Effector memory CD4-positive, alpha-beta T cell (primary cell): ENCODE measurements around the gene ALG12.
"Not testable (repeated sequence)": the region's sequence is repeated elsewhere in the genome, so short reads cannot be mapped to it uniquely, and the experiment has no call there.

ENCODE experiments used
- DNase-seq, 3 donors: peaks; one replicate each; pipeline ENCODE4 v3.0.0-alpha.2; 2020
- H3K27ac ChIP-seq: 2 replicates; pipeline ENCODE4 v1.7.0; 2013; ENCODE audit warnings: mild to moderate bottlenecking, low read length, moderate library complexity; ENCODE audit not compliant: insufficient read depth, poor library complexity, severe bottlenecking
- H3K27me3 ChIP-seq: replicated peaks from 2 replicates; pipeline ENCODE4 v1.7.0; 2013; ENCODE audit warnings: mild to moderate bottlenecking, low read length; ENCODE audit not compliant: insufficient read depth, control insufficient read depth, poor library complexity, severe bottlenecking
- H3K36me3 ChIP-seq: 2 replicates; pipeline ENCODE4 v1.7.0; 2013; ENCODE audit warnings: mild to moderate bottlenecking, low read length, moderate library complexity; ENCODE audit not compliant: control insufficient read depth, insufficient read depth
- H3K4me1 ChIP-seq: 2 replicates; pipeline ENCODE4 v1.7.0; 2013; ENCODE audit warnings: low read length, mild to moderate bottlenecking; ENCODE audit not compliant: control insufficient read depth, insufficient read depth, poor library complexity, severe bottlenecking
- H3K4me3 ChIP-seq: 2 replicates; pipeline ENCODE4 v1.7.0; 2013; ENCODE audit warnings: low read length, low read depth, mild to moderate bottlenecking; ENCODE audit not compliant: insufficient read depth, poor library complexity, severe bottlenecking
- H3K9me3 ChIP-seq: 2 replicates; pipeline ENCODE4 v1.7.0; 2013; ENCODE audit warnings: mild to moderate bottlenecking, low read length, moderate library complexity; ENCODE audit not compliant: control insufficient read depth

The ALG12 gene

GRCh38 chr22:49946612-49947295 lies 28.5 kb upstream of the ALG12 start:
- Histone ChIP-seq H3K36me3 (no peaks in the 10 kb centered on the region), H3K27ac (peak overlapping the region; percentile 71), H3K9me3 (no peaks in the 10 kb centered on the region), H3K4me1 (peaks cover 7% of the 10 kb centered on the region), H3K27me3 (no peaks in the 10 kb centered on the region), H3K4me3 (no peak overlapping the region)
- DNase-seq: no peak

DNA sequence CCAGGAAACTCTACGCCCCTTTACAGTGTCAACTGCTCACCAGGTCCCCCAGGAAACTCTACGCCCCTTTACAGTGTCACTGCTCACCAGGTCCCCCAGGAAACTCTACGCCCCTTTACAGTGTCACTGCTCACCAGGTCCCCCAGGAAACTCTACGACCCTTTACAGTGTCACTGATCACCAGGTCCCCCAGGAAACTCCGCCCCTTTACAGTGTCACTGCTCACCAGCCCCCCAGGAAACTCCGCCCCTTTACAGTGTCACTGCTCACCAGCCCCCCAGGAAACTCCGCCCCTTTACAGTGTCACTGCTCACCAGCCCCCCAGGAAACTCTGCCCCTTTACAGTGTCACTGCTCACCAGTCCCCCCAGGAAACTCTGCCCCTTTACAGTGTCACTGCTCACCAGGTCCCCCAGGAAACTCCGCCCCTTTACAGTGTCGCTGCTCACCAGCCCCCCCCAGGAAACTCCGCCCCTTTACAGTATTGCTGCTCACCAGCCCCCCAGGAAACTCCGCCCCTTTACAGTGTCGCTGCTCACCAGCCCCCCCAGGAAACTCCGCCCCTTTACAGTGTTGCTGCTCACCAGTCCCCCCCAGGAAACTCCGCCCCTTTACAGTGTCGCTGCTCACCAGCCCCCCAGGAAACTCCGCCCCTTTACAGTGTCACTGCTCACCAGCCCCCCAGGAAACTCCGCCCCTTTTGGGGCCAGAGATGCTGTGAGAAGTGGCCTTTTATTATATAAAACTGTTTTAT lies 27.0 kb upstream of the ALG12 start:
- H3K36me3 ChIP-seq, H3K9me3 ChIP-seq, H3K4me3 ChIP-seq, H3K4me1 ChIP-seq, H3K27me3 ChIP-seq: not testable (repeated sequence)
- H3K27ac ChIP-seq: peak overlapping the region; percentile 71
- peak; percentile 50 to 60 (median 58) for DNase-seq

- Histone ChIP-seq H3K36me3 (no peaks in the 10 kb centered on the region), H3K4me3 (no peak overlapping the region), H3K9me3 (no peaks in the 10 kb centered on the region), H3K4me1 (peaks cover 7% of the 10 kb centered on the region), H3K27me3 (no peaks in the 10 kb centered on the region), H3K27ac (peak overlapping the region; percentile 71)
- DNase-seq: no peak
Observed at GRCh38 chr22:49944399-49944891, 26.2 kb upstream of the ALG12 start.

DNA sequence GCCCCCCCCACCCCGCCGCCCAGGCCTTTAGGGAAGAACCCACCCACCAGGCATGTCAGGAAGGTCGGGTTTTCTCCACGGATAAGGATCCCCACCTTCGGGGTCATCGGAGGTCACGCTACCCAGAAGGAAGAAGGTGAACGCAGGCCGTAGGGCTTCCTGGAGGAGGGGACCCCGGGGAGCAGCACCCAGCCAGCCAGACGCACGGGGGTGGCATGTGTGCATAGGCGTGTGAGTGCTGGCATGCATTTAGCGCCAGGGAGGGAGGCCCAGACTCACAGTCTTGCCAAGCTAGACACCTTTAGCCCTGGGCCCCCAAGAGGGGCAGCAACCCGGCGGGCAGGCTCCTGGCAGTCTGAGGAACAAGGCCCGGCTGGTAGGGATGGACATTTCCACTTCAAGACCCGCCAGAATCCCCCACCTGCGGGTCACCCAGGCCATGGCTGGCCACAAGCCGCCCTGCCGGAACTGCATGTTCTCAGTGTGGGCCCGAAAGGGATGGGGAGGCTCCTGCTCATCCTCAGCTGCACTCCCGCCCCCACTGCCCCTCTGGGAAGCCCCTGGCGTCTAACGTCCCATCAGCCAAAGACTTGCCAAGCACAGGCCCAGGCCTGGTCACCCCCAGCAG lies 25.6 kb upstream of the ALG12 start:
- Histone ChIP-seq H3K4me1 (peaks cover 7% of the 10 kb centered on the region), H3K27ac (peak overlapping the region; percentile 71), H3K9me3 (no peaks in the 10 kb centered on the region), H3K4me3 (no peak overlapping the region), H3K36me3 (no peaks in the 10 kb centered on the region), H3K27me3 (no peaks in the 10 kb centered on the region)
- no peak for DNase-seq

DNA sequence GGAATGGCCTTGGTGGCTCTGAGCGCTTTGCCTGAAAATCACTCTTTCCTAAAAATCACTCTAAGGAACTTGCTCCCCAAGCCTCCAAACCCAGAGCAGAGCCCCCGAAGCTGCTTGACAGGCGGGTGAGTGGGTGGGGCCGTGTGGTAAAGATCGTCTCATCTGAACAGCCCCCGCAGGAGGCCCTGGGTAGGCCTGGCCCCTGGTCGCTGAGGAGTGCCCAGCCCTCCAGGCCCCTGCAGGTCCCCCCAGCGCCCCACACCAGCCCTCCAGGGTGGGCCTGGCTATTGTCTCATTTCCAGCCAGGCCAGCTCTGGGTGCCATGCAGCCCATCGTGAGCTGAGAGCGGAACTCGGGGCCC lies 25.1 kb upstream of the ALG12 start:
- Histone ChIP-seq H3K27me3 (no peaks in the 10 kb centered on the region), H3K9me3 (no peaks in the 10 kb centered on the region), H3K4me1 (peaks cover 7% of the 10 kb centered on the region), H3K4me3 (no peak overlapping the region), H3K27ac (no peak overlapping the region), H3K36me3 (no peaks in the 10 kb centered on the region)
- no peak for DNase-seq

DNA sequence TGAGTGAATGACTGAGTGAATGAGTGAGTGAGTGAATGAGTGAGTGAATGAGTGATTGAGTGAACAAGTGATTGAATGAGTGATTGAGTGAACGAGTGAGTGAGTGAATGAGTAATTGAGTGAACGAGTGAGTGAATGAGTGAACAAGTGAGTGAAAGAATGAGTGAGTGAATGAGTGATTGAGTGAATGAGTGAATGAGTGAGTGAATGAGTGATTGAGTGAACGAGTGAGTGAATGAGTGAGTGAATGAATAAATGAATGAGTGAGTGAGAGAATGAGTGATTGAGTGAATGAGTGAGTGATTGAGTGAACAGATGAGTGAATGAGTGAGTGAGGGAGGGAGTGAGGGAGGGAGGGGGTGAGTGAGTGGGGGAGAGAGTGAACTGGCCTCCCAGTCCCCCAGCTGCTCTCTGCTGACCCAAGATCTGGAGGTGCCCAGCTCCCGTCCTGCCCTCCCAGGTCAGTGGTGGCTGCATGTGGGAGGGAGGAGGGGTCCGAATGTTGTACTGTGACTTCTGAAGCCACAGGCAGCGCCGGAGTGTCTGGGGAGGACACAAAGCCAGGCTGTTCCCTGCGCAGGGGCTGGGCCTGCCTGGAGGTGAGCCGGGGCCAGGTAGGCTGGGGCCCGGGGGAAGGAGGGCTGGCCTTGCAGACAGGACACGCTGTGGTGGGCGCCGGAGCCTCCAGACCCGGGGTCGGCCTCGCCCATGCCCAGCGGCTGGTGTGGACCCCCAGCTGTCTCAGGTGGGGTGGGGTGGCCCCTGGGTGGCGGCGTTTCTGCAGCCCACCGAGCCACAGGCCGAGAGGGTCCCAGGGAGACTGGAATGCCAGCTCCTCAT lies 24.5 kb upstream of the ALG12 start:
- Histone ChIP-seq H3K4me3 (no peak overlapping the region), H3K9me3 (no peaks in the 10 kb centered on the region), H3K4me1 (peaks cover 7% of the 10 kb centered on the region), H3K27me3 (no peaks in the 10 kb centered on the region), H3K27ac (no peak overlapping the region), H3K36me3 (no peaks in the 10 kb centered on the region)
- DNase-seq: no peak

GRCh38 chr22:49941507-49942316 lies 23.5 kb upstream of the ALG12 start:
- no peaks in the 10 kb centered on the region for H3K27me3 ChIP-seq
- H3K36me3 ChIP-seq: no peaks in the 10 kb centered on the region
- no peak for DNase-seq
- H3K27ac ChIP-seq: no peak overlapping the region
- H3K4me1 ChIP-seq: peaks cover 14% of the 10 kb centered on the region
- H3K9me3 ChIP-seq: no peaks in the 10 kb centered on the region
- no peak overlapping the region for H3K4me3 ChIP-seq

DNA sequence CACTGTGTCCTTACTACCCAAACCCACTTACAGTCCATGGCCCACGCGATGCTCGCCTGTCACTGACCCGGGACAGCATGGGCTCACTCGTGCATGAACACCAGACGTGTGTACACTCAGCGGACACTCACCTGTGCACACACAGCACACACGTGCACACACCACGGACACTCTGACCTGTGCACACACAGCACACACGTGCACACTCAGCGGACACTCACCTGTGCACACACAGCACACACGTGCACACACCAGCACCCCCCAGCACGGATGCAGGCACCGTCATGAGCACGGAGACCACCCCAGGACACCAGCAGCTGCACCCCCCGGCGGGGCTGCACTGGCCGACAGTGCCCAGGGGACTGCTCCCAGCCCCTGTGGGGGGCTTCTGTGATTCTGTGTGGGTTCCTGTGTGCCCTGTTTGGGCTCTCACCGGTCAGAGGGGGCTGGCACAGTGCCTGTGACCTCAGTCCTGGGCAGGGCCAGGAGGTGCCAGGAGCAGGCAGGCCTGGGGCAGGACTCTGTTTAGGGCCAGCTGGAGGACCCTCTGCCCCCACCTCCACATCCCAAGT lies 20.4 kb upstream of the ALG12 start:
- H3K36me3 ChIP-seq: no peaks in the 10 kb centered on the region
- no peak overlapping the region for H3K27ac ChIP-seq
- no peak overlapping the region for H3K4me3 ChIP-seq
- no peak for DNase-seq
- H3K27me3 ChIP-seq: no peaks in the 10 kb centered on the region
- peaks cover 22% of the 10 kb centered on the region for H3K4me1 ChIP-seq
- no peaks in the 10 kb centered on the region for H3K9me3 ChIP-seq
